ENCODE data around the gene CD274. TPM values are rescaled to one million over a fixed set of nuclear protein-coding genes. Genes with fewer than 3 reads are reported as not detected.

Gene CD274
- total RNA-seq, 1 experiment from 2014 or later: 0.42 TPM

DNA sequence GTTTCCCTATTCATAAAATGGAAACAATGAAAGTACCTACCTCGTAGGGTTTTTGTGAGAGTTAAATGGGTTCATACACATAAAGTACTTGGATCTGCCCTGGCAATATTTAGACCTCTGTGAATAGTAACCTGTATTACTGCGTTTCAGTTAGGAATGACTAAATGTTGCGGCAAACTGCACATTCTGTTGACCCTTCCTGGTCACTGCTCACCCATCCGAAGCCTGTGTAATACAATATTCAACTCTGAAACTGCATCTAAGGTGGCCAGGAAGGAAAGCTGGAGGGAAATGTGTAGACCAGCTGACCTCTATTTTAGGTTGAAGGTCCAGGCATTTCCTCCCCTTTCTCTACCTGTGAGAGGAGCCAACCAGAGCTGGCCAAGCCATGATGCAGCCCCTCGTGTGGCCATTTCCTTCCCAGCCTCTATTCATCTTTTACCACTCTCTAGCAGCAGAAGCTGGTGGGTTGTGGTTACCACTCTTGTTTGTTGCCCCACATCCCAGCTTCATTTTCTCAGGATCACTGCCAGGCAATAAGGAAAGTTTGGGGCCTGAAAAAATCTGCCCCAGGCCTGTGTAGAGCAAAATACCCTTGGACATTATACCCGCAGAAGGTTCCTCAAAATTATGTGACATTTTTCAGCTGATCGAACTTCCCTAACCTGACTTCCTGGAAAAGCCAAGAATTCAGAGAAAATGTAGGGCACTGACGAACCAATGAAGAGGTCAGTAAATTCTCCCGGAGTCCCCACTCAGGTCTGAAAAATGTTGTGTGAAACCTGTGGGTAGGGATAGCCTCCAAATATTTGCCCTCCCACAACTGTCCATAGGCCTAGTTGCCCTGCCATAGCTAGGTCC is 39.5 kb downstream of the CD274 start:
- ChIA-PET POLR2A (no interaction called here), CTCF (no interaction called here)
- no peaks in the 10 kb centered on the region for H3K36me3 Mint-ChIP-seq
- H3K27me3 Mint-ChIP-seq (ENCODE audit: low read depth): no peaks in the 10 kb centered on the region
- H3K4me3 Mint-ChIP-seq: no peak overlapping the region
- ATAC-seq (no peak; the same call in 1 of the 2 replicates), DNase-seq (ENCODE audit: low spot score) (no peak)
- H3K27ac Mint-ChIP-seq: no peak overlapping the region
- peaks cover 4% of the 10 kb centered on the region for H3K9me3 Mint-ChIP-seq
- TF ChIP-seq ETV6 (CRISPR knock-in tag; IDR thresholded peaks at IDR 0.05) (no peak), PRRX2 (CRISPR knock-in tag; IDR thresholded peaks at IDR 0.05) (no peak), EMX1 (CRISPR knock-in tag; IDR thresholded peaks at IDR 0.05) (no peak), TP53 (CRISPR knock-in tag; IDR thresholded peaks at IDR 0.05) (no peak), GTF2I (CRISPR knock-in tag; conservative IDR thresholded peaks at IDR 0.05) (no peak), ZNF232 (CRISPR knock-in tag; IDR thresholded peaks at IDR 0.05) (no peak), FOXP1 (CRISPR knock-in tag; IDR thresholded peaks at IDR 0.05; ENCODE audit: borderline replicate concordance) (no peak), ZBTB21 (CRISPR knock-in tag; IDR thresholded peaks at IDR 0.05; ENCODE audit: borderline replicate concordance) (no peak), ZNF423 (CRISPR knock-in tag; IDR thresholded peaks at IDR 0.05) (no peak), SMAD4 (CRISPR knock-in tag; IDR thresholded peaks at IDR 0.05) (no peak), ZNF317 (CRISPR knock-in tag; IDR thresholded peaks at IDR 0.05; ENCODE audit: borderline replicate concordance, low read depth) (no peak), TEAD4 (CRISPR knock-in tag; IDR thresholded peaks at IDR 0.05) (no peak), ZNF138 (CRISPR knock-in tag; conservative IDR thresholded peaks at IDR 0.05) (no peak)
- TF ChIP-seq, protein P1, sequence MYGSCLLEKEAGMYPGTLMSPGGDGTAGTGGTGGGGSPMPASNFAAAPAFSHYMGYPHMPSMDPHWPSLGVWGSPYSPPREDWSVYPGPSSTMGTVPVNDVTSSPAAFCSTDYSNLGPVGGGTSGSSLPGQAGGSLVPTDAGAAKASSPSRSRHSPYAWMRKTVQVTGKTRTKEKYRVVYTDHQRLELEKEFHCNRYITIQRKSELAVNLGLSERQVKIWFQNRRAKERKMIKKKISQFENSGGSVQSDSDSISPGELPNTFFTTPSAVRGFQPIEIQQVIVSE (CRISPR knock-in tag; IDR thresholded peaks at IDR 0.05; ENCODE audit: borderline replicate concordance): no peak
- TF ChIP-seq, protein P2, sequence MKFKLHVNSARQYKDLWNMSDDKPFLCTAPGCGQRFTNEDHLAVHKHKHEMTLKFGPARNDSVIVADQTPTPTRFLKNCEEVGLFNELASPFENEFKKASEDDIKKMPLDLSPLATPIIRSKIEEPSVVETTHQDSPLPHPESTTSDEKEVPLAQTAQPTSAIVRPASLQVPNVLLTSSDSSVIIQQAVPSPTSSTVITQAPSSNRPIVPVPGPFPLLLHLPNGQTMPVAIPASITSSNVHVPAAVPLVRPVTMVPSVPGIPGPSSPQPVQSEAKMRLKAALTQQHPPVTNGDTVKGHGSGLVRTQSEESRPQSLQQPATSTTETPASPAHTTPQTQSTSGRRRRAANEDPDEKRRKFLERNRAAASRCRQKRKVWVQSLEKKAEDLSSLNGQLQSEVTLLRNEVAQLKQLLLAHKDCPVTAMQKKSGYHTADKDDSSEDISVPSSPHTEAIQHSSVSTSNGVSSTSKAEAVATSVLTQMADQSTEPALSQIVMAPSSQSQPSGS (CRISPR knock-in tag; IDR thresholded peaks at IDR 0.05; ENCODE audit: borderline replicate concordance, low read depth): no peak
- TF ChIP-seq, protein P3, sequence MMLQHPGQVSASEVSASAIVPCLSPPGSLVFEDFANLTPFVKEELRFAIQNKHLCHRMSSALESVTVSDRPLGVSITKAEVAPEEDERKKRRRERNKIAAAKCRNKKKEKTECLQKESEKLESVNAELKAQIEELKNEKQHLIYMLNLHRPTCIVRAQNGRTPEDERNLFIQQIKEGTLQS (CRISPR knock-in tag; conservative IDR thresholded peaks at IDR 0.05): no peak
- TF ChIP-seq, protein P4, sequence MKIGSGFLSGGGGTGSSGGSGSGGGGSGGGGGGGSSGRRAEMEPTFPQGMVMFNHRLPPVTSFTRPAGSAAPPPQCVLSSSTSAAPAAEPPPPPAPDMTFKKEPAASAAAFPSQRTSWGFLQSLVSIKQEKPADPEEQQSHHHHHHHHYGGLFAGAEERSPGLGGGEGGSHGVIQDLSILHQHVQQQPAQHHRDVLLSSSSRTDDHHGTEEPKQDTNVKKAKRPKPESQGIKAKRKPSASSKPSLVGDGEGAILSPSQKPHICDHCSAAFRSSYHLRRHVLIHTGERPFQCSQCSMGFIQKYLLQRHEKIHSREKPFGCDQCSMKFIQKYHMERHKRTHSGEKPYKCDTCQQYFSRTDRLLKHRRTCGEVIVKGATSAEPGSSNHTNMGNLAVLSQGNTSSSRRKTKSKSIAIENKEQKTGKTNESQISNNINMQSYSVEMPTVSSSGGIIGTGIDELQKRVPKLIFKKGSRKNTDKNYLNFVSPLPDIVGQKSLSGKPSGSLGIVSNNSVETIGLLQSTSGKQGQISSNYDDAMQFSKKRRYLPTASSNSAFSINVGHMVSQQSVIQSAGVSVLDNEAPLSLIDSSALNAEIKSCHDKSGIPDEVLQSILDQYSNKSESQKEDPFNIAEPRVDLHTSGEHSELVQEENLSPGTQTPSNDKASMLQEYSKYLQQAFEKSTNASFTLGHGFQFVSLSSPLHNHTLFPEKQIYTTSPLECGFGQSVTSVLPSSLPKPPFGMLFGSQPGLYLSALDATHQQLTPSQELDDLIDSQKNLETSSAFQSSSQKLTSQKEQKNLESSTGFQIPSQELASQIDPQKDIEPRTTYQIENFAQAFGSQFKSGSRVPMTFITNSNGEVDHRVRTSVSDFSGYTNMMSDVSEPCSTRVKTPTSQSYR (CRISPR knock-in tag; IDR thresholded peaks at IDR 0.05): no peak
- peaks cover 20% of the 10 kb centered on the region for H3K4me1 Mint-ChIP-seq

DNA sequence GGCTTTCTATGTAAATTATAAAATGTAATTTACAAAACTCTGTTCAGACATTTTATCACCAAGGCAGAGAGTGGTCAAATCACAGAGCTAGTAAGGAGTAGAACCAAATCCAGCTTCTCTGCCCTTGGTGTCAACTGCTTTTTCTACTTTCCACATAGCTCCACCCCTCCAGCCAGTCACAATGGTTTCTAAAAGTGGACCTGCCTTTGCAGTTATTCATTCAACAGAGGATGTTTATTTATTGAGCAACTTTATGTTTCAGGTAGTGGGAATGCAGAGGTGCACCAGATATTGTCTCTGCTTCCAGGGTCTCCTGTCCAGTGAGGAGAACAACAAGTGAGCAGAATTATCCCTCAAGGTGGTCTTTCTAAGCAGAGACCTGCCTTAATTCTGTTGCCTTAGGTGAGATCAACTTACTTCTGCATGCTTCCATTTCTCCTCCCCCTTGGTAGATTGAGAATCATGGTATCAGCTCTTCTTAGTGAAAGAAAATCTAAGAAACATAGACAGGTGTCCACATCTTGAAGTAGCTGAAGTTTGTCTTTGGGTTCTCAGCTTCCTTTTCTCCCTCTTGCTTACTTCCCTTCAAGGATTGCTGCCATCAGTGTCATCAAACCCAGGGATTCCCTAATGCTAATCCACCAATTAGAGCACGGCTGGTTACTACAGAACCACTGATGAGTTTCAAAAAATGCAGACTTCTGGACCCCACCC is 42.8 kb downstream of the CD274 start:
- ChIA-PET CTCF (interaction anchor here (0.6 kb wide), 1 partner anchor 9 kb away, joined by 3 read pairs; no protein-coding TSS in a partner anchor), POLR2A (no interaction called here)
- H3K4me1 Mint-ChIP-seq: peaks cover 14% of the 10 kb centered on the region

More for the DNA sequence above, 42.8 kb downstream of the CD274 start:
- Mint-ChIP-seq H3K27ac (no peak overlapping the region), H3K27me3 (ENCODE audit: low read depth) (no peaks in the 10 kb centered on the region), H3K9me3 (peaks cover 4% of the 10 kb centered on the region), H3K36me3 (no peaks in the 10 kb centered on the region), H3K4me3 (no peak overlapping the region)
- ATAC-seq (no peak), DNase-seq (ENCODE audit: low spot score) (no peak)
- TF ChIP-seq RORB (CRISPR knock-in tag; IDR thresholded peaks at IDR 0.05) (no peak), ZNF416 (CRISPR knock-in tag; IDR thresholded peaks at IDR 0.05) (no peak), NR1H2 (CRISPR knock-in tag; IDR thresholded peaks at IDR 0.05) (no peak), NFE2L1 (CRISPR knock-in tag; IDR thresholded peaks at IDR 0.05) (no peak), ZNF121 (CRISPR knock-in tag; IDR thresholded peaks at IDR 0.05) (no peak), ZNF219 (CRISPR knock-in tag; IDR thresholded peaks at IDR 0.05; ENCODE audit: borderline replicate concordance) (no peak), GABPB1 (CRISPR knock-in tag; IDR thresholded peaks at IDR 0.05) (no peak), OVOL2 (CRISPR knock-in tag; IDR thresholded peaks at IDR 0.05; ENCODE audit: borderline replicate concordance) (no peak), FOXK1 (CRISPR knock-in tag; IDR thresholded peaks at IDR 0.05) (no peak)
- TF ChIP-seq, protein P5, sequence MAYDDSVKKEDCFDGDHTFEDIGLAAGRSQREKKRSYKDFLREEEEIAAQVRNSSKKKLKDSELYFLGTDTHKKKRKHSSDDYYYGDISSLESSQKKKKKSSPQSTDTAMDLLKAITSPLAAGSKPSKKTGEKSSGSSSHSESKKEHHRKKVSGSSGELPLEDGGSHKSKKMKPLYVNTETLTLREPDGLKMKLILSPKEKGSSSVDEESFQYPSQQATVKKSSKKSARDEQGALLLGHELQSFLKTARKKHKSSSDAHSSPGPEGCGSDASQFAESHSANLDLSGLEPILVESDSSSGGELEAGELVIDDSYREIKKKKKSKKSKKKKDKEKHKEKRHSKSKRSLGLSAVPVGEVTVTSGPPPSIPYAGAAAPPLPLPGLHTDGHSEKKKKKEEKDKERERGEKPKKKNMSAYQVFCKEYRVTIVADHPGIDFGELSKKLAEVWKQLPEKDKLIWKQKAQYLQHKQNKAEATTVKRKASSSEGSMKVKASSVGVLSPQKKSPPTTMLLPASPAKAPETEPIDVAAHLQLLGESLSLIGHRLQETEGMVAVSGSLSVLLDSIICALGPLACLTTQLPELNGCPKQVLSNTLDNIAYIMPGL (CRISPR knock-in tag; IDR thresholded peaks at IDR 0.05): no peak

All from WTC11 (cell line).